Left hindlimb (tissue), 1 donor: ENCODE measurements around the gene CASZ1.

Experiments
- DNase-seq: peaks from one replicate; pipeline ENCODE4 v3.0.0-alpha.2; 2018

CASZ1 gene

DNA sequence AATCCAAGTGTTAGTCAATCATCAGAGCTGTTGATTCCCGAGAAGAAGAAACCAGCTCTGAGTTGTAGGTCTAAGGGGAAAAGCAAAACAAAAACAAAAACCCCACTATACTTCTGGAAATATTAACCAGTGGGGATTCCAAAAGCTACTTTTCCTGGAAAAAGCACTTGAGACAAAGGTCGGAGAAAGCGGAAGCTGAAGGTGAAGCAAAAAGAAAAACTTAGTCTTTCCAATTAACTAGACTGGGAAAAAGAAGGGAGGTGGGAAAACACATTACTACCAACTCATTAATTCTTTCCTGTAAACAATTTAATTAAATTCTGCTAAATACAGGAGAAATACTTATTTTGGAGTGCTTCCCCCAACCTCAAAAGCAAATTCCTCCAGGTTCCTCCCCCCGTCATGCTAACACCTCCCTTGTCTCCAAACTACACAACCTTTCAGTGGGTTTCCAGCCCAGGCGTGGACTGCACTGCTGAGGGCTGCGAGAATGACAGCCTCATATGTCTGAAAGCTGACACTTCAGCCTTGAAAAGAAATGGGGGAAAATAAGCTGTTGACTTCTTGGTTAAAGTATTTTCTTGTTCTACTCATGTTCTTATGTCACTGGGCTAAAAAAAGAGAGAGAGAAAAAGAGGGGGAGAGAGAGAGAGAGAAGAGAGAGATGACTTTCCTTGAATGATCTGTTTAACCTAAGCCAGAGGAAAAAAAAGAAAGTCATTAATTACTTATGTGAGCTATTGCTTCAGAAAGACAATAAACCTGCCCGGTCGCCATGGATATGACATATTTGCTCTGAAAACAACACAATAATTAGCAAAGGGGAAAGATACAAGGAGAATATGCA lies 5.1 kb downstream of the CASZ1 start:
- DNase-seq = no peak

DNA sequence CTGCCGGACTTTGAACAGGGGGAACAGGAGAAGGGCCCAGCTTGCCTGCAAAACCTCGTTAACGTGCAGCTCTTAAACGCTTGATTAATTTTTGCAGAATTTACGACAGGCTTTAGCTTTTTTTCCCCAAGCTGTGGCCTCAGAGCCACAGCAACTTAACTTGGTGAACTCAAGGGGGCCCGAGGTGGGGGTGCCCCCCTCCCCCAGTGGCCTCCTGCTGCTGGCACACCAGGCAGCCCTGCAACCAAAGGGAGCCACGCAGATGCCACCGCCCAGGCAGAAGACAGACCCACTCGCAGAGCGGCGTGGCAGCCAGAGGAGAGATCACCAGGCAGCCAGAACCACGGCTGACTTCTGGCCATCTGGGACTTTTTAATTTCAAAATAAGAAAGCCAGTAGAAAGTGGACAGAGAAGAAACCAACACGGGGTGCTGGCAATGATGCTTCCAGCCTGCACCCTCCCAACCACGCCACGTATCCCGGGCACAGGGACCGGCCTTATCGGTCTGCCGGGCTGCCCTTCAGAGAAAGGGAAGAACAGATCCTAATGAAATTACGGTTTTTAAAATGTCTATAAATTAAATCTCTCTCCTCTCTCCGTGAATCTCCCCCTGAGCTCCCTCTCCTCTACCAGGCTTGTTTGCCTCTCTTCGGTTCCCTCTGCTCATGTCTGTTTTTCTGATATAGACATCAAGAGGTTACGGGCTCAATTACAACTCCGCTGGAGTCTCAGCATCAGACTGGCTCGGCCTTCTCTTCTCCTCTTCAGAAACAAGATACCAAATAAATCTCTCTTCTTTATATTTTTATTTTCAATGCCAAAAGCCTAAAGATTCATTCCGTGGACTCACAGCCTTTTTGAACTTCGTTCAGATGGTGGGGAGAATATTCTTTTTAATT lies 6.4 kb downstream of the CASZ1 start:
- DNase-seq = no peak

DNA sequence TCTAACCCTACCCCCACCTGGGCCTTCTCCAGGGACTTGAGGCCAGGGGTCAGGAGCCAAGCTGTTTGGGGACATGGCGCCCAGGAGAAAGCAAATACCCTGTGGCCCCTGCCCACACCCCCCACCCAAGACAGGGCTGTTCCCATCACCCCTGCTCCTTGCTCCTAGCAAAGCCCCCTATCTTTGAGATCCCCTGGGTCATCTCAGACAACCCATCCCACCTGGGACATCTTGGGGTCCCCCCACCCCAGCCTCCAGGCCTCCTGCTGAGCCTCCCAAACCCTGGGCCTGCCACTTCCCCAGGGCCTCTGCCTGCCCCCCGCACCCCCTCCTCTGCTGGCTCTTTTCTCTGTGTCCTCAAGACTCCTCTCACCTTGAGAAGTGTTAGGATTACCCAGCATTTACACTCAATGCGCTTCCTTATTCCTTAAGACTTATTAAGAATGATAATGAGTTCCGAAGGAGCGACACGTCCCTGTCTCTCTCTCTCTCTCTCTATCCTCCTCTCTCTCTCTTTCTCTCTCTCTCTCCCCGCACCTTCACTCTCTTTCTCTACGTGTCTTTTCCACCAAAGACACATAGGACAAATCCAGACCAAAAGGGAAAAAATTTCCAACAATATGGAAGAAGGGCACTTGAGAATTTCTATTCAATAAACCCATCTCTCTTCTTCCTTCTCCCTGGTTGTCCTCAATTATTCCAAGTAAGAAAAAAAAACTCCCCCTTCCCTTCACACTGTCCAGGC lies 7.2 kb downstream of the CASZ1 start:
- DNase-seq = no peak

DNA sequence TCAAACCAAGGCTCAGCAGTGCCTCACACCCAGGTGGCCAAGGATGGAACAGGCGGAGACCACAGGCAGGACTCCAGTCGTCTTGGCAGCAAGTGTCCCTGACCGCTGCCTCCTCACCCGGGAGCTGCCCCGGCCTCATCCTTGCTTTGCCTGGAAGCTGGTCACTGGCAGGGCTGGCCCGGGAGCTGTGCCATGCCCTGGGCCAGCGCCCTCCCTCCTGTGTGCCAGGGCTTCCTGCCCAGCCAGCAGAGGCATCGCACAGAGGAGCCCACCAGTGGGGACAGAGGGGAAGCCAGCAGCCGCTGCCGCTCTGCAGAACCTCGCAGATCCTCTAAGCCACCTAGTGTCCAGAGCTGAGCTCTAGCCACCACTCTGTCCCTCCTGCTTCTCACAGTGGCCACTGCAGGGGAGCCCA lies 7.8 kb downstream of the CASZ1 start:
- DNase-seq = no peak

DNA sequence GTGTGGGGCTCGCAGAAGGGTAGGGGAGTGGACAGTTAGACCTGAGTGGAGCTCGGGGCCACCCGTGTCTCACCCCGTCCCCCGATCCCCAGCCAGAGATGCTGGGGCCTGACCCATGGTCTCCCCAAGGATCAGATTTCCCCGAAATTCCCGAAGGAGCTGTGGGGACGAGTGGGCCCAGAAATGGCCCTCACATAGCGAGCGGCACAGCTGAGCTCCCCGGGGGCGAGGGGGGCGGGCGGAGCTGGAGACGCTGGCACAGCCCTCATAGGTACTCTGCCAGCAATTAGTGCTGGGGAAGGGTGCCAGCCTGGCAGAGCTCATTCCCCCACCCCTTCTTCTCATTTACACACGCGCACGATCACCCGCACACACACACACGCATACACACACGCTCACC lies 9.2 kb downstream of the CASZ1 start:
- DNase-seq = no peak

DNA sequence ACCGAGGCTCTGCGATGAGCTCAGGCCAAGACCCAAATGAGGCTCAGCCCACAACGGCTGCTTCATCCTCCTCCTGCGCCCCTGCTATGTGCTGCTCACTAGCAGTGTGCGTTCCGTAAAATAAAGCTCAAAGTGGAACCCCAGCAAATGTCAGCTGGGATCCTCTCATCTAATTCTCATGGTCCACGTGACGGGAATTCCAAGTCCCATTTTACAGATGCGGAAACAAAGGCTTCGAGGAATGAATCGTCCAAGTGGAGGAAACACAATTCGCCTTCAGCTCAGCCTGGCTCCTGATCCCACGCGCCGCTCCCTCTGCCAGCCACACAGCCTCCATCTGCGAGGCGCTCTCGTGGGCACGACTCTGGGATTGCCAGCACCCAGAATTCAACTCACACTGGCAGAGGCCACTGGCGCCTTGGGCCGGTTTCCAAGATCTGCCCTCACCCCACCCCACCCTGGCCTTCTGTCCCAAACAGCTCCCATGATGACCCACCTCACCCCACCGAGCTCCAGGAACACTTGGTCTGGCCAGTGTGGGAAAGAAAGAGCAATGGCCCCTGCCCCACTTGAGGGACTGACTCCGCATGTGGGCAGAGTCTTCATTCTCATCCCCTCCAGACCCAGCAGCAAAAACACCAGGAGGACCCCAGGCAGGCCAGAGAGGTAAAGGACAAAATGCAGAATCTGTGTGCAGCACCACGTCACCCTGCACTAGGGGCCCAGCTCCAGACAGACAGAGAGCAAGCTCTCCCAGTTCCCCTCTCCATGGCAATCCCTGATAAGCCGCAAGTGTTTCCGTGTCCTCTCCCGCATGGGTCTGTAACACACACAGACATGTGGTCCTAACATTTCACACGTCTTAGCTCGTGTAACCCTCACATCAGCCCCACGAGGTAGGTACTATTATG lies 10.5 kb downstream of the CASZ1 start:
- DNase-seq = no peak

DNA sequence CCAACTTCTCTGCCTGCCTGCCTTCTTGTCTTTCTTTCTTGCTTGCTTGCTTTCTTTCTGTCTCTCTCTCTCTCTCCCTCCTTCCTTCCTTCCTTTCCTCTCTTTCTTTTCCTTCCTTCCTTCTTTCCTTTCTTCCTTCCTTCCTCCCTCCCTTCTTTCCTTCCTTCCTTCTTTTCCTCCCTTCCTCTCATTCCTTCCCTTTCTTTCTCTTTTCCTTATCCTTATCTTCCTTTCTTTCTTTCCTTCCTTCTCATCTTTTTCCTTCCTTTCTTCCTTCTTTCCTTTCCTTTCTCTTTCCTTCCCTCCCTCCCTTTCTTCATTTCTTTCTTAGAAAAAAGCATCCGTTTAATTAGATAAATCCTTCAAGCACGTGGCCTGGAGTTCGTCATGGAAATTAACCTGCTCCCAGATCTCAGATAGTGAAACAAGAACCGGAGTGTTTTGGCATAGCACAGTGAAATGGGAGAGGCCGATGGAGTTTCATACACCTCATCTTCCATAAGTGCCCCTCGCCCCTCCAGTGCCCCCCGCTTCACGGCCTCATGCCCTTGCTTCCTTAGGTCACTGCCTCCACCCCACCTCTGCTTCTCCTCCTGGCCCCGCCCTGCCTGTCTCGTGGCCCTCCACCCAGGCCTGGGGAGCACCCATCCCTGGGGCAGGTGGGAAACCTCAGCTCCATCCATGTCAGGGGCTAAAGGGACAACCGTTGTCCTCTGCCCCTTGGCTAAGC lies 11.3 kb downstream of the CASZ1 start:
- no peak for DNase-seq

DNA sequence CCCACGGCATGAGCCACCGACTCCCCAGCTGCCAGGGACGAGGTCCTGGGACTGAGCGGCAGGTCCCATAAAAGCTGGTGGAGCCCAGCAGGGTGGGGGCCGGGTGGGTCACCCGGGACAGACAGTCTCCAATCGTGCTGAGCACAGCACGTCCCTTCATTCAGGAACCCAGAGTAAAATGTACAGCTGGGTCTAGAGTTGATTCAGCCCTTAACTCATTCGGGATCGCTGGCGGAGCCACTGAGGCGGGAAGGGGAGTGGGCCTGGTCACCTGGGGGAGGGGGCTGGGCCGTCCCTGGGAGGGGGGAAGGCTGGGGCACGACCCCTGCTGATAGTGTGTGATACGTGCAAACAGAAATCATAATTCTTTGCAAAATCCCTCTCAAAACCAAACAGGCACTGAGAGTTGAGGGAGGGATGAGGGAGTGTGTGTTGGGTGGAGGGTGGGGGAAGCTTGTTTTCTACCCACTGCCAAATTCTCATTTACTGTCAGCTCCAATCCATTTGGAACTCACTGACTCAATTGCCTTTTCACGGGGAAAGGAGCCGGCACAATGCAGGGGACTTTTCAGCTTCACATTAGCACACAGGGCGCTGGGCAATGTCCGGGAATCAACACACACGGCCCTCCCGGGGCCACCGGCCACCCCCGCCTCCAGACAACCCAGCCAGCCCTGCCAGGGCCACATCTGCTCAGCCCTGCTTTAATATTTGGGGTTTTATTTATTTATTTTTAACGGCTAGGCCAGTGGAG lies 13.8 kb downstream of the CASZ1 start:
- DNase-seq = no peak

DNA sequence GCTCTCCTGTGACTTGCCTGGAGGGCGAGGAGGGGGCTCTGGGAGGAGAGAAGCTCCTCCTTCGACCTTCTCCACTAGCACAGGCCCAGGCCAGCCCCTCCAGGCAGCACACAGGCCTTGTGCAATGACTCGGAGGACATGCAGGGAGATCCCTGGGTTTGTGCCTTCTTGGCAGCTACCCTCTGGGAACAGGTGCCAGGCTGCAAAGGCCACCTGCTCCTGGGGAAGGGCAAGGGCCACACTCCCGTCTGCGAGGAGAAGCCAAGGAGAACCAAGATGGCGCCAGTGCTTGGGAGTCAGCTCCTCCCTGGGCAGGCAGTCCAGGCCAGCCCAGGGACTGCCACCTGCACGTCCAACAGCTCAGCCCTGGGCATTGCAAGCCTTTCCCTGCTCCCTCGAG lies 15.3 kb downstream of the CASZ1 start:
- no peak for DNase-seq

DNA sequence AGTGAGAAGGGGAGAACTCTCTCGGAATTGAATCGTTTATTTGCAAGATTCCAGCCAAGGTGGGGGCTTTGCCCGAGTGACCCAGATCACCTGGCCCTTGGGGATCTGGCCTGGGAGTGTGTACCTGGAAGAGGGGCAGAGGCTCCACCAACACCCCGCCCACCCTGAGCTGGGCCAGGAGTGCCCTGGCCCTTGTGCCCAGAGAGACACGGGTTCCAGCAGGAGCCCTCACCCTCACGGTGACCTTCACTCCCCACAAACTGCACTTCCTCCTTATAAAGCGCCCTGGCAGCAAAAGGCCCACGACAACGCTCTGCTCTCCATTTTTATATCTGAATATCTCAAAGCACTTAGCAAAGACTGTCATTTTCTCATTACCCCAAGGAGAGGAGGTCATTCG lies 16.6 kb downstream of the CASZ1 start:
- no peak for DNase-seq

DNA sequence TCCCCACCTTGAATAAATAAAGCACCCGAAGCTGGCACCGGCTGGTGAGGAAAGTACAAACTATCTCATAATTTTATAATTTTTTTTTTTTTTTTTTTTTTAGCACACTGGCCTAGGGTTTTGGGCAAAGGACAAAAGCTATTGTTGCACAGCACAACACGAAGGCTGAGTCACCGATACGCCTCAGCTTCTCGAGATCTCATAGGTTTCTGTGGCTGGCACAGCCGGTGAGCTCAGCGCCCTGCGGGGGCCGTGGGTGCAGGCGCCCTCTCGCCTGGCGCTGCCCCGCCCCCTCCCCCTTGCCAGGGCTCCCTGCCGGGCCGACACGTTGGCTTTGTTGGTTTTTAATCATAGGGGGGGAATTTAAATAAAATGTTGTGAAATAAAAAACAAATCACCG lies 17.2 kb downstream of the CASZ1 start:
- DNase-seq = no peak

DNA sequence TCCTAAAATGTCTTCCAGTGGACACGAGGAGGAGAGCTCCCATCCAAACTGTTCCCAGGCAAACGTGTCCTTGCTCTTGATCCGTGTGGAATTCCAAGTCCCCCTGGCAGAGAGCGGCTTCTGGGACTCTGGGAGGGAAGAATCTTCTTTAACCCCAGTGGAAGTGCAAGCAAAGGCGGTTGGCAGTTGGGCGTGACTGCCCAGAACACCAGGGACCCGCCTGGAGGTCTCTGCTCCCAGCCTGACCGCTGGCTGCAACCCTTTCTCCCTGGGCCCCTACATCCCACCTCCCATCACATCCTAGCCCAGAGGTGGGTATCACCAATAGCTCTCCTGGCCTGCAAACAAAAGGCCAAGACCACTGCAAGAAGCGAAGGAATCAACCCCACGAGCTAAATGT lies 17.8 kb downstream of the CASZ1 start:
- no peak for DNase-seq

DNA sequence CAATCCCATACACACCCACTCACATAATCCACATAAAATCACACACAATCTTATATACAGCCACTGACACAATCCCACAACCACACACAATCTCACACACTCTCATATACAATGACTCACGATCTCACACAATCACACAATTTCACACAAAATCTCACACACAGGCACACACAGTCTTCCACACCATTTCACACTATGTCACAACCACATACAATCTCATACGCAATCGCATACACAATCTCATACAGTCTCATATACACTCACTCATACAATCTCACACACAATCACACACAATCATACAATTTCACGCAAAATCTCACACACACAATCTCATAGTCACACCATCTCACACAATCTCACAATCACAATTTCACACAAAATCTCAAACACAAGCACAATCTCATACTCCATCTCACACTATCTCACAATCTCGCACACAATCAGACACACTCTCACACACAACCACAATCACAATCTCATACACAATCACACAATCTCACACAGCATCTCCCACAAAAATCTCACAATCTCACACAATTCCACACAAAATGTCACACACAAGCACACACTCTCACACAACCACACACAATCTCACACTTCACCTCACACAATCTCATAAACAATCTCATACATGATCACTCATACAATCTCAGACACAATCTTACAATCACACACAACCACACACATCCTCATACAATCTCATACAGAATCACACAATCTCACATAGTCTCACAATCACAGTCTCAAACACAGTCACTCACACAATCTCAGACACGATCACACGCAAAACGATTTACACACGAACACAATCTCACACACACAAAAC lies 18.5 kb downstream of the CASZ1 start:
- no peak for DNase-seq

DNA sequence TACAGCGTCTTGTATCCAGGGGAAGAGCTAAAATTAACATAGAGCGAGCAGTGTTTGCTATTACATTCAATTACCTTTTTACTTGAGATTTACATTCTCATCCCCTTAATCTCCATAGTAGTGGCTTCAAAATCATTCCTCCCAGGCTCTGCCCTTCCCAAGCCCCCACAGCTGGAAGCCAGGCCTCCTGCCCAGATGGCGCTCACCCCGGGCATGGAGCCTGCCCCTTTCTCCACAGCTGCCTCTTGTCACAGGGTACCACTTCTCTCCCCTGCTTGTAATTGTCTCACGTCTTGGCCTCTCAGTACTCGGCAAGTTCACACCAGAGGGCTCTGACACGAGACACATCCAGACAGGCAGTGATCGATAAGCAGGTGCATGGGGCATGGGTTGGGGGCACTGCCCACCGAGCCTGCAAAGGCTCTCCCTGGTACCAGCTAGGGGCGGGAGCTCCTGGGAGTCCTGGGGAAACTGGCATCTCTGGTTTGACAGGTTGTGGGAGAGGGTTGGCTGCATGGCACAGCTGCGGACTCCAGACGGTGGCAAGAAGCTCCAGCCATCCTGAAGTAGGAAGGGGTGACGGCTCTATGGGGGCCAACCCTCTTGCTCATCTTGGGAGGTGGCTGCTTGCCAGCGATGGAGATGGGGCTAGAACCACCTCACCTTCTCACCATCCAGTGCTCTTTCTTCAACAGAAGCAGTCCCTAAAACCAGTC lies 20.1 kb downstream of the CASZ1 start:
- DNase-seq = no peak

DNA sequence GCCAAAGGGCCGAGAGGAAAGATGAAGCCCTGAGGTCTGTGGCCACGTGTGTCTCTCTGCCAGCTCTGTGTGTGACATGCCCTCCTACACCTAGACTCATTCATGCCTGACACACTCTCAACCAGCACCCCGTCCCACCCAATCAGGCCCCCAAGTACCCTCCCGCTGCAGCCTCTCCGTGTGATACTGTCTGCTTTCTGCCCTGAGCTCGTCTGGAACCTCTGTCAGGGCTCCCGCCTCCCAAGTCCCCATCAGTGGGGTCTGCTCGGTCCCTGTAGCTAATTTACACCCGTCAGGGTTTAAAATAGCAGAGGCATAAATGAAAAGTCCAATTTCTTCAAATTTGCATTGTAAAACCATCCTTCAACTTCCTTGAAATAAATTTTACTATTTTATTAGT lies 20.7 kb downstream of the CASZ1 start:
- DNase-seq = no peak

DNA sequence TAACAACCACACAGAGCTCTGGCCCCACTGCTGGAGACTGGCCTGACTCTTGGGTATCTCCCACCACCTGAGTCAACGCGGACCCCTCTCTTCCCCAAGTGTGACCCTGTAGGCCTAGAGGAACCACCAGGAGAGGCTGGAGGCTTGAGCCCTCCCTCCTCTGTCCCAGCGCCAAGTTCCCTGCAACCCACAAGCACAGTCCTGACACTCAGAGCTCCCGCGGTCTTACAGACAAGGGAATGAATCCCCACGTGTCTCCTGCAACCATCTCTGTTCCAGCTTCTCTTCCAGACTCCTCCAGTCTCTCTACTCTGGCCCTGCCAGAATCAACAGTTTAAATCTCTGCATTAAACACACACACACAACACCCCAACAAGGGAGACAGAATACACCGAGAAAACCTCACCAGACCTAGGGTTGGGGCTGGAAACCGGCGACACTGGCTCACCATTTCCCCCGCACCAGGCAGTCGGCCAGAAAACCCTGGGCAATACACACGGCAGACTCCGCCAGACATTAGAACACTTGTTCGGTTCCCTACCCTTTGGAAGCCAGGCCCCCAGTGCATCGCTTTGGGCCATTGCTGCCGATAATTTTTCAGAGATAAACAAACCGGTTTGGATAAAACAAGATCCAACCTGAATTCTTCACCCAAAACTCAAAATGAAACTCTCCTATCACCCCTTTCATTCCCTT lies 21.7 kb downstream of the CASZ1 start:
- no peak for DNase-seq

DNA sequence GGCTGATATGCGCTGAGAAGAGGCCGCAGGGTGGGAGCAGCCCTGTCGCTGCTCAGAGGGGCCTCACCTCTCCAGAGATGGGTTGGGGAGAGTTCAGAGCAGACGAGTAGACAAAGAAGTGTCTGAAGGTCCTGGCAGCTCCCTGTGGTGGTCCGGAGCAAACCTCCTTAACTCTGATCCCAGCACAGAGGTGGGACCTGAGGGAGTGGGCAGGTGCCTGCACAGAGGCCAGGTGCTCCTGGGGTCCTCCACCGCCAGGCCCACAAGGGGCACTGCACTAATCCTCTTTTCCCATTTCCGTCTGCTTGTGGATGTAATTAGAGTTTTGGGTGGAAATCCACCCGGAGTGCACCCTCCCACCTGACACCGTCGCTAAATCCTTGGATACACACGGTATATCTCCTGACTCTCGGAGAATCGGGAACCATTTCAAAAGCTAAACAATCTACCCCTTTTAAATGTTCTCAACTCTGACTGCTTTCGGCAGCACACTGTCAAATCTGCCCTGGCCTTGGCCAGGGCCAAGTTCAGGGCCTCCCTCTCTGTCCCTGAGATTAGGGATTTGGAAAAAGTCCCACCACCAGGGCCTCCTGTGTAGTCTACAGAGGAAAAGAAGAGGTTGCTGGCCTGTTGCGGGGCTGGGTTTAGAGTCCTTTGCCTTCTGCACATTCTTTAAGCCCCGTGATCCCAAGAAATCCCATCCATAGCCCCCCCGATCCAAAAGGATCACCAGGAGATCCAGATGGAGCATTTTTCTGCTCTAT lies 22.4 kb downstream of the CASZ1 start:
- no peak for DNase-seq

DNA sequence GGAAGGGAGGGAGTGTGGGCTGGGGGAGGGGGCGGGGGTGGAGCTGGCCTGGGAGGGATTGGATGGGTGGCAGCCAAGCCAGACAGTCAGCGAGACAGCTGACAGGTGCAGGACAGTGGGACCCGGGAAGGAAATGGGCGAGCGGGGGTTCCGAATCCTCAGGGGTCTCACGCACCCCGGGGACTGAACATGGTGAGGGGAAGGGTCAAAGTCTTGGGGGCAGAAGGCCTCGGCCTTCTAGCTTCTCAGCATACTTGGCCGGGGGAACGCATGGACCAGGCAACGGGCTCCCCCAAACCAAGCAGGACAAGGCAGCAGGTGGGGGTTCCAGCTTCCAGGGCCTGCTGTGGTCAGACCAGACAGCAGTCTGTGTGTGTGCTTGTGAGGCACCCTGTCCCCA lies 23.1 kb downstream of the CASZ1 start:
- no peak for DNase-seq
